NT2/D1 (cell line): ENCODE results near the gene NLRP11.

Experiments used
- YY1 ChIP-seq: IDR thresholded peaks from 2 replicates; pipeline ENCODE4 v1.6.1; 2011; ENCODE audit not compliant: insufficient read length, insufficient read depth
- ZNF274 ChIP-seq: IDR thresholded peaks from 2 replicates; pipeline ENCODE4 v1.6.1; 2011; ENCODE audit warnings: mild to moderate bottlenecking, low read depth, low read length

DNA sequence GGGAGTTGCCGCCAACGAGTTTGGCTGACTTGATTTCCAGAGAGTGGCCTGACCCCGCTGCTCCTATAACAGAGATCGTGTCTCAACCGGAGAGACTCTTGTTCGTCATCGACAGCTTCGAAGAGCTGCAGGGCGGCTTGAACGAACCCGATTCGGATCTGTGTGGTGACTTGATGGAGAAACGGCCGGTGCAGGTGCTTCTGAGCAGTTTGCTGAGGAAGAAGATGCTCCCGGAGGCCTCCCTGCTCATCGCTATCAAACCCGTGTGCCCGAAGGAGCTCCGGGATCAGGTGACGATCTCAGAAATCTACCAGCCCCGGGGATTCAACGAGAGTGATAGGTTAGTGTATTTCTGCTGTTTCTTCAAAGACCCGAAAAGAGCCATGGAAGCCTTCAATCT lies 26.2 kb upstream of the NLRP11 start:
- TF ChIP-seq ZNF274: no peak
- TF ChIP-seq YY1: no peak
